HG03378 (cell line): Measurements from ENCODE around the gene OSBPL1A.

Experiments
- ATAC-seq: cut with Tn5 transposase; IDR thresholded peaks from one replicate; pipeline ENCODE4 v1.9.1; 2021; ENCODE audit warnings: mild to moderate bottlenecking, moderate library complexity; ENCODE audit not compliant: unreplicated experiment

Gene OSBPL1A

GRCh38 chr18:24270358-24270936 is 127.2 kb downstream of the OSBPL1A start:
- ATAC-seq: no peak

DNA sequence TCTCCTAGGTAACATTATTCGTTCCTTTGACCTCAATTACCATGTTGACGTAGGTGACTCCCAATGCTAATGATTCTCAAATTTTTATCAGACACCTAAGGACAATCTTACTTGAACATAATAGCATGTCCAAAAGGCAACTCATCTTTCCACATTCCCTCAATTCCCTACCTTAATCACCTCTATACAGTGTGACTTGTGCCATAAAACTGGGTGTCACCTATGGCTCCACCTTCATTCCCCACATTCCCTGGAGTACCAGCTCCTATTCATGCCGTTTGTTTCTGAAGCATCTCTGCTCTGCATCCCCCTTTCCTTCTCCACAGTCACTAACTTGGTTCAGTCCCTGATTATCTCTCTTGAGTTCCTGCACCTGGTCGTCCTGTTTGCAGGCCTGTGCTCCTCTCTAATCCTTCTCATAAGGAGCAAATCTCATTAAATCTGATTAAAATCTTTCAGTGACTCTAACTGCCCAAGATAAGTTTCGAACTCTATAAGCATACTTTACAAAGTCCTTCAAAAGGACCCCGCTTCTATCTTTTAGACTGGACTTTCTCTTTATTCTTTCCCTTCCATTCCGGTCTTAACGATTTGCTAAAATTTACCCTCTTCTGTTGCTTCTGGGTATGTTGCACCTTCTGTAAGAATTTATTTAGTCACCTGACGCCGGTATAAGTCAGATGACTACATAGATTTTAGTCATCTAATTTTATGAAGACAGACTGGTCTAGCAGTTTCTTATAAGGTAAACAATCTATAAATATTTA is 128.7 kb downstream of the OSBPL1A start:
- ATAC-seq: no peak

DNA sequence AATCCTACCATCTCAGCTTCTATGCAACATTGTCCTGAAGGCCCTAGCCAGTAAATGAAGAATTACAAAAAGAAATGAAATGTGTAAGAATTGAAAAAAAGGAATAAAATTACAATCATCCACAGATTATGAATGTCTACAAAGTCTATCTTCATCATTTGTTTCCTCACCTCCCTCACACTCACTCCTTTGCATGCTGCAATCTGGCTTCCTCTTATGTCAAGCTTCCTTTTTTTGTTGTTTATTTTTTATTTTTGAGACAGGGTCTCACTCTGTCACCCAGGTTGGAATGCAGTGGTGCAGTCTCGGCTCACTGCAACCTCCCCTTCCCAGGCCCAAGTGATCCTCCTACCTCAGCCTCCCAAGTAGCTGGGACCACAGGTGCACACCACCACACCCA is 129.7 kb downstream of the OSBPL1A start:
- no peak for ATAC-seq

- ATAC-seq: no peak
These were observed 131.5 kb downstream of the OSBPL1A start for GRCh38 chr18:24266131-24266530.

GRCh38 chr18:24265502-24266064 is 132.0 kb downstream of the OSBPL1A start:
- ATAC-seq: no peak

DNA sequence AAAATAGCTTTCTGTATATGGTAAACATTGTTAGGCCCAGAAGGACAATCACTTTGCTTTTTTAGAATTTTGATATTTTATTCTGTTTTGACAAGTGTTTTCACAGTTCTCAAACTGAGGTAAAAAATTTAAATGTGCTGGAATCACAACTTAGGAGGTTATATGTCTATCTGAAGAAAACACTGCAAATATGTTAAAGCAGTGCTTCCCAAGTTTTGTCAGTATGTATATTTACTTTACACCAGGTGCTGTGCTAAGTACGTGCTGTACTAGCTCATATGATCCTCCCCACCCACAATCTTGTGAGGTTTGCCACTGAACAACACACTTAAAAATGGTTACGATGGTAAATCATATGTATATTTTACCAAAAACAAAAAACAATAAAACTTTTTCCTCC is 134.6 kb downstream of the OSBPL1A start:
- no peak for ATAC-seq

GRCh38 chr18:24262087-24262486 is 135.5 kb downstream of the OSBPL1A start:
- ATAC-seq: no peak

DNA sequence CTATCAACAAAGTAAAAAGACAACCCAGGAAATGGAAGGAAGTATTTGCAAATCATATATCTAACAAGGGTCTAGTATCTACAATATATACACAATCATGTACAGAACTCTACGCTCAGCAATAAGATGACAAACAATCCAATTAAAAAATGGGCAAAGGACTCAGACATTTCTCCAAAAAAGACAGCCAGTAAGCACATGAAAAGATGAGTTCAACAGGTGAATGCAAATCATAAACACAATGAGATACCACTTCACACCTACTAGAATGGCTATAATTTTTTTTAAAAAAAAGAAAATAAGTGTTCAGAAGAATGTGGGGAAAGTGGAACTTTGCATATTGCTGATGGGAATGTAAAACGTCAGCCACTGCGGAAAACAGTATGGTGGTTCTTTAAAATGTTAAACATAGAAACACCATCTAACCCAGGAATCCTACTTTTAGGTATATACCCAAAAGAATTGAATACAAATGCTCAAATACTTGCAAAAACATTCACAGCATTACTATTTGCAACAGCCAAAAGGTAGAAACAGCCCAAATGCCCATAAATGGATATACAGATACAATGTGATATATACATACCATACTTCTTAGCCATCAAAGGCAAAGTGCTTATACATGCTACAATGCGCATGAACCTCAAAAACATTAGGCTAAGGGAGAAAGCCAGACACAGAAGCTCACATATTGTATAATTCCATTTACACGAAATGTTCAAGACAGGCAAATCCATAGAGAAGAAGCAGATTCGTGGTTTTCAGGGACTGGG is 137.6 kb downstream of the OSBPL1A start:
- ATAC-seq: no peak

DNA sequence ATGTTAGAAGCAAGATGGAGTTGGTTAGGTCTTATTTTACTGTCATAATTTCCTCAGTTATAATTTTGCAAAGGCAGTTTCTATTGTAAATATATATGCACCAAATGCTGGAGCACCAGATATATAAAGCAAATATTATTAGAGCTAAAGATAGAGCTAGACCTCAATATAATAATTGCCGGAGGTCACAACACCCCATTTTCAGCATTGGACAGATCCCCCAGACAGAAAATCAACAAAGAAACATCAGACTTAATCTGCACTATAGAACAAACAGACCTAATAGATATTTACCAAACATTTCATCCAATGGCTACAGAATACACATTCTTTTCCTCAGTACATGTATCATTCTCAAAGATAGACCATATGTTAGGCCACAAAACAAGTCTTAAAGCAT is 143.6 kb downstream of the OSBPL1A start:
- no peak for ATAC-seq

DNA sequence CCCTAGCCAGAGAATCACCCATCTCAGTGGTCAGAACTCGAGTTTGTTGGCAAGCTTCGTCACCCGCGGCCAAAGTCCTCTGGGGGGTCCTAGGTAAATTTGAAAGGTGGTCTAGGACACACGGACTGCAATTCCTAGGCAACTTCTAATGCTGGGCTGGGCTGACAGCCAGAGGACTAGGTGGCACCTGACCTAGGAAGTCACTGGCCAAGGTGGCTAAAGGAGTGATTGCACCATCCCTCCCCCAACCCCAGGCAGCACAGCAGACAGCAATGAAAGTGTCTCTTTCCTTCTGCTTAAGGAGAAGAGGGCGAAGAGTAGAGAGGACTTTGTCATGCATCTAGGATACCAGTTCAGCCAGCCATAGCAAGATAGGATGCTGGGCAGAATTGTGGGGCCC is 147.9 kb downstream of the OSBPL1A start:
- ATAC-seq: no peak

- ATAC-seq: no peak
These were observed 149.3 kb downstream of the OSBPL1A start for GRCh38 chr18:24248359-24248758.

- peak; percentile 97 for ATAC-seq
These were observed 151.5 kb downstream of the OSBPL1A start for GRCh38 chr18:24246143-24246542.

- no peak for ATAC-seq
These were observed 152.9 kb downstream of the OSBPL1A start for GRCh38 chr18:24244698-24245097.

GRCh38 chr18:24243677-24244076 is 153.9 kb downstream of the OSBPL1A start:
- no peak for ATAC-seq

GRCh38 chr18:24239341-24239740 is 158.3 kb downstream of the OSBPL1A start:
- no peak for ATAC-seq

DNA sequence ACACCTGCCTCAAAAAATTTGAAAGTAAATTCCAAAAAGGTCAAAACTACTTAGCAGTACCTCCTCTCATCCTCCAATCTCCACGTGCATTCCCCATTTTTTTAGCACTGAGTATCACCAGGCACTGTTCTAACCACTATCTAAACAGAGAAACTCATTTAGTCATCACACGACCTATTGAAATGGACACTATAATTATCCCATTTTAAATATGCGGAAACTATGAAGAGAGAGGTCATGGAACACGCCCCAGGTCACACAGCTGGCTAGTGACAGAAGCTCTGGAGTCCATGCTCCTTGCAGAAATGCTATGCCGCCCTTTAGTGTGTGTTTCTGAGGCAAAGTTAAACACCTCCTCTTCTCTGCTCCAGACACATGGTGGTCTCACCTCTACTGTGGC is 159.2 kb downstream of the OSBPL1A start:
- ATAC-seq: no peak

DNA sequence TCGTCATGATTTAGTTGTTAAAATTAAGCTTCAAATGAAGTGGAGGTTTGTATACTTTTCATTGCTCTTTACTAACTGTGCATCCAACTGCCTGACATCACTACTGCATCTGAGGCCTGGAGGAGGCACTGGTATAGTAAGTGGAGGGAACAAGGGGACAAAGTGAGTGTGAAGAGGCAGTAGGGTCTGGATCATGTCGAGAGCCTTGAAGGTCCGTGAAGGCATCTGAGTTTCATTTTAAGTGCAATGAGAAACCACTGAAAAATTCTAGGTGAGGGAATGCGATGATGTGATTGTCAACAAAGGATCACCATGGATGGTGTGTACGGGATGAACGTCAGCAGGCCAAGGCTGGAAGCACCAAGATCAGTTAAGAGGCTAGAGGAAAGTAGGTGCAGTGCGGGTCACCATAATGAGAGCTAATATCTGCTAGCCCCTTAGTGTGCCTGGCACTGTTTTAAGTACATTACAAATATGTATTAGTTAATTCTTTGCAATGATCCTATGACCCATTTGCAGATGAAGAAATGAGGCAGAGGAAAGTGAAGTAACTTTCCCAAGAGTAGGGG is 162.7 kb downstream of the OSBPL1A start:
- ATAC-seq: no peak

GRCh38 chr18:24234330-24234729 is 163.3 kb downstream of the OSBPL1A start:
- no peak for ATAC-seq

DNA sequence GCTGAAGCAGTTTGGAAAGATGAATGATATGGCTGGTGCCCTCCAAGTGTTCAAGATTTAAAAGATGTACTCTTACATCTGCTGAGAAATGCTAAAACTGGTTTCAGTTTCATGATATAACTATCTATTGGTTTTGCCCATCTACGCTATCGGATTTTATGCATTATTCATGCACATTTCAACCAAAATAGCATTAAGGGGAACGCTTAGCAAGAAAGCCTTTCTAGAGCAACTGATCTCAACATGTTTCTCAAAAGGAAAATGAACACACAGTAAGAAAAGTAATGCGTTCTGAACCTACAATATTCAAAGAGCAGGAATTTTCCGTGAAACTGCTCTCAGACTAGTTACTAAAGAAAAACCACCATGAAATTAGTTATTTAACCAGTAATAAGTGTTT is 164.8 kb downstream of the OSBPL1A start:
- ATAC-seq: no peak

GRCh38 chr18:24231773-24232735 is 165.6 kb downstream of the OSBPL1A start:
- no peak for ATAC-seq
